ENCODE measurements around the gene ADCY5.

The ADCY5 gene

GRCh38 chr3:123337948-123338619, 110.8 kb downstream of the ADCY5 start:
- no peak for DNase-seq

GRCh38 chr3:123337226-123337625, 111.7 kb downstream of the ADCY5 start:
- no peak for DNase-seq

- DNase-seq = no peak
Observed at GRCh38 chr3:123336441-123336851, 112.4 kb downstream of the ADCY5 start.

- no peak for DNase-seq
Observed at GRCh38 chr3:123336001-123336400, 112.9 kb downstream of the ADCY5 start.

- DNase-seq = no peak
Observed at GRCh38 chr3:123335007-123335670, 113.8 kb downstream of the ADCY5 start.

- DNase-seq = no peak
Observed at GRCh38 chr3:123334056-123334455, 114.8 kb downstream of the ADCY5 start.

GRCh38 chr3:123333401-123333800, 115.5 kb downstream of the ADCY5 start:
- no peak for DNase-seq

- no peak for DNase-seq
Observed at GRCh38 chr3:123332124-123332641, 116.7 kb downstream of the ADCY5 start.

GRCh38 chr3:123331651-123332050, 117.2 kb downstream of the ADCY5 start:
- no peak for DNase-seq

- no peak for DNase-seq
Observed at GRCh38 chr3:123331006-123331405, 117.9 kb downstream of the ADCY5 start.

- DNase-seq = no peak
Observed at GRCh38 chr3:123330441-123330991, 118.4 kb downstream of the ADCY5 start.

GRCh38 chr3:123329636-123330340, 119.1 kb downstream of the ADCY5 start:
- DNase-seq = no peak

- peak; percentile 36 for DNase-seq
Observed at GRCh38 chr3:123328851-123329635, 119.8 kb downstream of the ADCY5 start.

- DNase-seq = no peak
Observed at GRCh38 chr3:123327956-123328850, 120.7 kb downstream of the ADCY5 start.

- no peak for DNase-seq
Observed at GRCh38 chr3:123327480-123327879, 121.4 kb downstream of the ADCY5 start.

GRCh38 chr3:123326531-123326930, 122.4 kb downstream of the ADCY5 start:
- no peak for DNase-seq

GRCh38 chr3:123325766-123326256, 123.1 kb downstream of the ADCY5 start:
- no peak for DNase-seq

- DNase-seq = no peak
Observed at GRCh38 chr3:123324880-123325765, 123.8 kb downstream of the ADCY5 start.

- DNase-seq = no peak
Observed at GRCh38 chr3:123323781-123324180, 125.1 kb downstream of the ADCY5 start.

GRCh38 chr3:123322866-123323265, 126.0 kb downstream of the ADCY5 start:
- DNase-seq = no peak
